ENCODE measurements around the gene ACOX3. TPM values are rescaled to one million over a fixed set of nuclear protein-coding genes. Genes with fewer than 3 reads are reported as not detected.

The ACOX3 gene
- total and polyA plus RNA-seq, 10 of the 15 experiments (the other 5 are each of a cell fraction or from before 2014, with no cell fraction given) = 2.0 to 24.5 (median 14.0) TPM

DNA sequence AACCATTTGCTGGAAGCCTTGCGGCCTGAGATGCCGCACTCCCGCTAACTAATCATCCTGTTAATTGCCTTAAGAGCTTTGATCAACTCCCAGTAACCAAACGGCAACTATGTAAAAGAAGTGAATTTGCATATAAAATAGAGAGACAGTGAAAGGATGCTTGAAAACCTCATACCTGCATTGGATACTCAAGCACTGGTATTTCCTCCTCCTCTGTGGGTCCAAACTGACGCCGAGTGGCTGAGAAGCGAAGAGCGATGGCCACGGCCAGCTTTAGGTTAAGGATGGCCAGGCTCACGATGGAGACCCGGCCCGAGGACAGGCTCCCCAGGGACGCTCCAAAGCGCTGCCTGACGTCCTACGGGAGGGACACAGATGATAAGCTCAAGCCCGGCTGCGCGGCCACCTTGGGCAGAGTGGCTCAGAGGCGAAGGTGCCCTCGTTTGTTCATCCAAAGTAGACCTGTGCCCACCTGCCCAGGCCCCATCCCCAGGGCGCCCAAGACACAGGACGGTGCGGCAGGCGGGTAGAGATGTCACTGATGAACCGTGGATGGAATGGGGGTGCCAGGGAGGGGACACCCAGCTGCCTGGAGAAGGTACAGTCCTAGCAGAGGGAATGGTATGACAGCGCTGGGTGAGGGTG is 43.6 kb downstream of the ACOX3 start (continued):
- TF ChIP-seq, protein P1, sequence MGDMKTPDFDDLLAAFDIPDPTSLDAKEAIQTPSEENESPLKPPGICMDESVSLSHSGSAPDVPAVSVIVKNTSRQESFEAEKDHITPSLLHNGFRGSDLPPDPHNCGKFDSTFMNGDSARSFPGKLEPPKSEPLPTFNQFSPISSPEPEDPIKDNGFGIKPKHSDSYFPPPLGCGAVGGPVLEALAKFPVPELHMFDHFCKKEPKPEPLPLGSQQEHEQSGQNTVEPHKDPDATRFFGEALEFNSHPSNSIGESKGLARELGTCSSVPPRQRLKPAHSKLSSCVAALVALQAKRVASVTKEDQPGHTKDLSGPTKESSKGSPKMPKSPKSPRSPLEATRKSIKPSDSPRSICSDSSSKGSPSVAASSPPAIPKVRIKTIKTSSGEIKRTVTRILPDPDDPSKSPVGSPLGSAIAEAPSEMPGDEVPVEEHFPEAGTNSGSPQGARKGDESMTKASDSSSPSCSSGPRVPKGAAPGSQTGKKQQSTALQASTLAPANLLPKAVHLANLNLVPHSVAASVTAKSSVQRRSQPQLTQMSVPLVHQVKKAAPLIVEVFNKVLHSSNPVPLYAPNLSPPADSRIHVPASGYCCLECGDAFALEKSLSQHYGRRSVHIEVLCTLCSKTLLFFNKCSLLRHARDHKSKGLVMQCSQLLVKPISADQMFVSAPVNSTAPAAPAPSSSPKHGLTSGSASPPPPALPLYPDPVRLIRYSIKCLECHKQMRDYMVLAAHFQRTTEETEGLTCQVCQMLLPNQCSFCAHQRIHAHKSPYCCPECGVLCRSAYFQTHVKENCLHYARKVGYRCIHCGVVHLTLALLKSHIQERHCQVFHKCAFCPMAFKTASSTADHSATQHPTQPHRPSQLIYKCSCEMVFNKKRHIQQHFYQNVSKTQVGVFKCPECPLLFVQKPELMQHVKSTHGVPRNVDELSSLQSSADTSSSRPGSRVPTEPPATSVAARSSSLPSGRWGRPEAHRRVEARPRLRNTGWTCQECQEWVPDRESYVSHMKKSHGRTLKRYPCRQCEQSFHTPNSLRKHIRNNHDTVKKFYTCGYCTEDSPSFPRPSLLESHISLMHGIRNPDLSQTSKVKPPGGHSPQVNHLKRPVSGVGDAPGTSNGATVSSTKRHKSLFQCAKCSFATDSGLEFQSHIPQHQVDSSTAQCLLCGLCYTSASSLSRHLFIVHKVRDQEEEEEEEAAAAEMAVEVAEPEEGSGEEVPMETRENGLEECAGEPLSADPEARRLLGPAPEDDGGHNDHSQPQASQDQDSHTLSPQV (IDR thresholded peaks at IDR 0.05) = no peak

DNA sequence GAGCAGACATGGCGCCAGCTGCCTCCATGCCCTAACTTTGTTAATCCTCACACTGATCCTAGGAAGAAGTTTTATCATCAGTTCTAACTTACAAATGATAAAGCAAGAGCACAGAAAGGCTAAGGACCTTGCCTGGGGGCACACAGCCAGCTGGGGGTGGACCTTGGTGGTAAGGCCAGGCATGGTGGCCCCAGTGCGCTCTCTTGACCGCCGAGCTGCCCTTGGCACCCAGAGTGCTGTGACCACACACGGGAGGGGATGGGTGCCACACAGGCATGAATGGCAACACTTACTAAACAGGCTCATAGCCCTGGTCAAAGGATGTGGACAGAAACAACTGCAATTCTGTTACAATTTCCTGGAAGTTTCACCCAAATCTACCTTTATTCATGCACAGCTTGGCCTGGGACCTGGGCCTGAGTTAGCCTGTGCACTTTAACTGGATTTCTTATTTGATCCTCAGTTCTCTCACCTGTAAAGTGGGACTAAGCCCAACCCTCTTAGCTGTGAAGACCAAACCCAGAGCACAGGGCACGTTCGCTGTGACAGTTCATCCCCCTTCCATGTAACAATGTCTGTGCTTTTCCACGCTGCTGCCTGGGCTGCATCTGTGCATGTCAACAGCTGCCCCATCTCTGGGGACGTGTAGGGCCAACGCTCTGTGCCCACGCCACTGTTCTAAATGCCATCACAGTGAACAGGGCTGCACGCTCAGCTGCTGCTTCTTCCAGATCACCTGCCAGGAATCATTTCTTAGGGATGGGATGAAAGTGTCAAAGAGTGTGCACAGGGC is 44.8 kb downstream of the ACOX3 start:
- H2AFZ ChIP-seq (ENCODE audit: control insufficient read depth, low read depth, low read length) = no peak overlapping the region
- no peak overlapping the region for H3K9ac ChIP-seq (ENCODE audit: control insufficient read depth, insufficient read depth, low read length)
- 95% methylated on average over 12 of the region's 12 CpGs for WGBS (ENCODE audit: insufficient coverage, insufficient replicate concordance, low lambda C conversion rate, missing lambda C conversion rate)
- intact Hi-C loops (cut with micrococcal nuclease; ENCODE audit: unreplicated experiment) (no loop called here), in situ Hi-C loops (cut with MboI) (no loop called here)
- ATAC-seq = no peak
- POLR2A ChIA-PET = interaction anchor here (0.7 kb wide), 1 partner anchor 141 kb away, joined by 3 read pairs; no protein-coding TSS in a partner anchor
- RAD21 ChIA-PET (ENCODE audit: unreplicated experiment) = no interaction called here
- peaks cover 0 to 7% of the 10 kb centered on the region in 2 experiments; a peak in 2 of 4 replicates for H3K36me3 ChIP-seq (ENCODE audit: control insufficient read depth in 2 of 2, insufficient read depth in 2 of 2, low read length in 1 of 2)
- no peak overlapping the region for H3K27ac ChIP-seq (ENCODE audit: control insufficient read depth, insufficient read depth)
- H3K27me3 ChIP-seq (replicated peaks in 1 of 2; ENCODE audit: control insufficient read depth in 2 of 2, insufficient read depth in 2 of 2, low read length in 1 of 2) = no peaks in the 10 kb centered on the region
- CTCF ChIA-PET = no interaction called here
- no peaks in the 10 kb centered on the region for H3K79me2 ChIP-seq (ENCODE audit: control insufficient read depth, insufficient read depth, low read length)
- H3K4me3 ChIP-seq = no peak overlapping the region
- SMC1A ChIA-PET (ENCODE audit: uncharacterized antibody, unreplicated experiment) = no interaction called here
- FAIRE-seq = no peak
- H3K4me1 ChIP-seq (ENCODE audit: control insufficient read depth, insufficient read depth, low read length) = peaks cover 14% of the 10 kb centered on the region
- H3K4me2 ChIP-seq (ENCODE audit: control insufficient read depth, insufficient read depth) = no peak overlapping the region
- H4K20me1 ChIP-seq (ENCODE audit: control insufficient read depth, insufficient read depth) = no peaks in the 10 kb centered on the region
- DNase-seq (ENCODE audit: low read depth, low spot score) = no peak
- no TSS peak for BruUV-seq (replicated peaks)
- H3K9me3 ChIP-seq (replicated peaks; ENCODE audit: control insufficient read depth, insufficient read depth, low read length) = 0 out of 3 replicates have a peak, but pooled peaks cover 2% of the 10 kb centered on the region
- no peak for TF ChIP-seq ZZZ3 (IDR thresholded peaks at IDR 0.05; ENCODE audit: control insufficient read depth, insufficient read length, low read depth)
- TF ChIP-seq, protein P2, sequence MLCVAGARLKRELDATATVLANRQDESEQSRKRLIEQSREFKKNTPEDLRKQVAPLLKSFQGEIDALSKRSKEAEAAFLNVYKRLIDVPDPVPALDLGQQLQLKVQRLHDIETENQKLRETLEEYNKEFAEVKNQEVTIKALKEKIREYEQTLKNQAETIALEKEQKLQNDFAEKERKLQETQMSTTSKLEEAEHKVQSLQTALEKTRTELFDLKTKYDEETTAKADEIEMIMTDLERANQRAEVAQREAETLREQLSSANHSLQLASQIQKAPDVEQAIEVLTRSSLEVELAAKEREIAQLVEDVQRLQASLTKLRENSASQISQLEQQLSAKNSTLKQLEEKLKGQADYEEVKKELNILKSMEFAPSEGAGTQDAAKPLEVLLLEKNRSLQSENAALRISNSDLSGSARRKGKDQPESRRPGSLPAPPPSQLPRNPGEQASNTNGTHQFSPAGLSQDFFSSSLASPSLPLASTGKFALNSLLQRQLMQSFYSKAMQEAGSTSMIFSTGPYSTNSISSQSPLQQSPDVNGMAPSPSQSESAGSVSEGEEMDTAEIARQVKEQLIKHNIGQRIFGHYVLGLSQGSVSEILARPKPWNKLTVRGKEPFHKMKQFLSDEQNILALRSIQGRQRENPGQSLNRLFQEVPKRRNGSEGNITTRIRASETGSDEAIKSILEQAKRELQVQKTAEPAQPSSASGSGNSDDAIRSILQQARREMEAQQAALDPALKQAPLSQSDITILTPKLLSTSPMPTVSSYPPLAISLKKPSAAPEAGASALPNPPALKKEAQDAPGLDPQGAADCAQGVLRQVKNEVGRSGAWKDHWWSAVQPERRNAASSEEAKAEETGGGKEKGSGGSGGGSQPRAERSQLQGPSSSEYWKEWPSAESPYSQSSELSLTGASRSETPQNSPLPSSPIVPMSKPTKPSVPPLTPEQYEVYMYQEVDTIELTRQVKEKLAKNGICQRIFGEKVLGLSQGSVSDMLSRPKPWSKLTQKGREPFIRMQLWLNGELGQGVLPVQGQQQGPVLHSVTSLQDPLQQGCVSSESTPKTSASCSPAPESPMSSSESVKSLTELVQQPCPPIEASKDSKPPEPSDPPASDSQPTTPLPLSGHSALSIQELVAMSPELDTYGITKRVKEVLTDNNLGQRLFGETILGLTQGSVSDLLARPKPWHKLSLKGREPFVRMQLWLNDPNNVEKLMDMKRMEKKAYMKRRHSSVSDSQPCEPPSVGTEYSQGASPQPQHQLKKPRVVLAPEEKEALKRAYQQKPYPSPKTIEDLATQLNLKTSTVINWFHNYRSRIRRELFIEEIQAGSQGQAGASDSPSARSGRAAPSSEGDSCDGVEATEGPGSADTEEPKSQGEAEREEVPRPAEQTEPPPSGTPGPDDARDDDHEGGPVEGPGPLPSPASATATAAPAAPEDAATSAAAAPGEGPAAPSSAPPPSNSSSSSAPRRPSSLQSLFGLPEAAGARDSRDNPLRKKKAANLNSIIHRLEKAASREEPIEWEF (IDR thresholded peaks at IDR 0.05; ENCODE audit: insufficient replicate concordance, low read depth, low read length) = no peak
- no peak for TF ChIP-seq CBX3 (IDR thresholded peaks at IDR 0.05; ENCODE audit: borderline replicate concordance, low read depth)
- TF ChIP-seq NFYB (IDR thresholded peaks at IDR 0.05; ENCODE audit: insufficient read depth, low read depth, low read length) = no peak
- TF ChIP-seq TAF1 (IDR thresholded peaks at IDR 0.05; ENCODE audit: borderline replicate concordance, low read depth, low read length) = no peak
- TF ChIP-seq CHD2 (IDR thresholded peaks at IDR 0.05; ENCODE audit: borderline replicate concordance, low read depth, low read length) = no peak
- no peak for TF ChIP-seq EP300 (IDR thresholded peaks at IDR 0.05; ENCODE audit: borderline replicate concordance in 1 of 2, control insufficient read depth in 1 of 2, low read depth in 2 of 2, low read length in 2 of 2)
- no peak for TF ChIP-seq NRF1 (conservative IDR thresholded peaks at IDR 0.05; ENCODE audit: low read depth, low read length)
